HG03039 (cell line): ENCODE data around the gene MAP2K2.

Experiments used
- ATAC-seq: cut with Tn5 transposase; IDR thresholded peaks from one replicate; pipeline ENCODE4 v1.9.1; 2021; ENCODE audit warnings: mild to moderate bottlenecking, moderate library complexity; ENCODE audit not compliant: unreplicated experiment

MAP2K2 gene

DNA sequence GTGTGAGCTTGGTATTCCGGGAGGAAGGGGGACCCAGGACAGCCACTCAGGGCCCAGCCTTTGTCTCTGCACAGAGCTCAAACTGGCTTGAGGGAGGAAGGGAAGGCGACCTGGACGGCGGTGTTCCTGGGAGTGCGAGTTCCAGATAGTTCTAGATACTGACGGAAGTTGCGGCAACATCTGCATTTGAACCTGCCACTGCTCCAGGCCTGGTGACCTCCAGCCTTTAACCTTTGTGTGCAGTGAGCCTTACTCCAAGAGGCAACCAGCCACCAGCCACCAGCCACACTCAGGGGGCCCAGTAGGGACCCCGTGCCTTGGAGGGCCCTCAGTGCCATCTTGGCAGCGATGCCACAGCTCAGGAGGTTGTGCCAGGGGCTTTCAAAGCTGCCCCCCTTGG lies 41.8 kb downstream of the MAP2K2 start:
- no peak for ATAC-seq

DNA sequence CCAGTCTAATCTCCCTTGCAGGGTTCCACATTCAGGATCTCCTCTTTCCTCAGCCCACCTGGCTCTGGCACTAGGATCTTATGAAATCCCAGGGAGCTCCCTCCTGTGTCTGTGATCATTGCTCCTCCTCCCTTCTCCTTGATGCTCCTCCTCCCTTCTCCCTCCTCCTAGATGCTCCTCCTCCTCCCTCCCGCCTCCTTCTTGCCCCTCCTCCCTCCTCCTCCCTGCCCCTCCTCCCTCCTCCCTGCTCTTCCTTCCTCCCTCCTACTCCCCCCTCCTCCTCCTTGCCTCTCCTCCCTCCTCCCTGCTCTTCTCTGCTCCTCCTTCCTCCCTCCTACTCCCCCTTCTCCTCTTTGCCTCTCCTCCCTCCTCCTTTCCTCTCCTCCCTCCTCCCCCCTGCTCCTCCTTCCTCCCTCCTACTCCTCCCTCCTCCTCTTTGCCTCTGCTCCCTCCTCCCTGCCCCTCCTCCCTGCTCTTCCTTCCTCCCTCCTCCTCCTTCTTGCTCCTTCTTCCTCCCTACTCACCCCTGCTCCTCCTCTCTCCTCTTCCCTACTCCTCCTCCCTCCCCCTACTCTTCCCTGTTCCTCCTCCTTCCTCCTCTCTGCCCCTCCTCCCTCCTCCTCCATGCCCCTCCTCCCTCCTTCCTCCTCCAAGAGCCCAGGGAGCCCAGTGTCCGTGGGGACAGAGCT lies 42.3 kb downstream of the MAP2K2 start:
- ATAC-seq: no peak

DNA sequence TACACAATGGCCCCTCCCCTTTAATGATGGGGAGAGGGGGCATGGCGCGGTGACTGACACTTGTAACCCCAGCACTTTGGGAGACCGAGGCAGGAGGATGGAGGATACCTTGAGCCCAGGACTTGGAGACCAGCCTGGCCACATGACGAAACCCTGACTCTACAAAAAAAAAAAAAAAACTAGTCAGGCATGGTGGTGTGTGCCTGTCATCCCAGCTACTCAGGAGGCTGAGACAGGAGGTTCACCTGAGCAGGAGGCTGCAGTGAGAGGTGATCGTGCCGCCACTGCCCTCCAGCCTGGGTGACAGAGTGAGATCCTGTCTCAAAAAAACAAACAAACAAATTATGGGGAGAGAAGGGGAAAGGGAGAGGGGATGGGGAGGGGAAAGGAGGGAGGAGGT lies 43.4 kb downstream of the MAP2K2 start:
- ATAC-seq: no peak

DNA sequence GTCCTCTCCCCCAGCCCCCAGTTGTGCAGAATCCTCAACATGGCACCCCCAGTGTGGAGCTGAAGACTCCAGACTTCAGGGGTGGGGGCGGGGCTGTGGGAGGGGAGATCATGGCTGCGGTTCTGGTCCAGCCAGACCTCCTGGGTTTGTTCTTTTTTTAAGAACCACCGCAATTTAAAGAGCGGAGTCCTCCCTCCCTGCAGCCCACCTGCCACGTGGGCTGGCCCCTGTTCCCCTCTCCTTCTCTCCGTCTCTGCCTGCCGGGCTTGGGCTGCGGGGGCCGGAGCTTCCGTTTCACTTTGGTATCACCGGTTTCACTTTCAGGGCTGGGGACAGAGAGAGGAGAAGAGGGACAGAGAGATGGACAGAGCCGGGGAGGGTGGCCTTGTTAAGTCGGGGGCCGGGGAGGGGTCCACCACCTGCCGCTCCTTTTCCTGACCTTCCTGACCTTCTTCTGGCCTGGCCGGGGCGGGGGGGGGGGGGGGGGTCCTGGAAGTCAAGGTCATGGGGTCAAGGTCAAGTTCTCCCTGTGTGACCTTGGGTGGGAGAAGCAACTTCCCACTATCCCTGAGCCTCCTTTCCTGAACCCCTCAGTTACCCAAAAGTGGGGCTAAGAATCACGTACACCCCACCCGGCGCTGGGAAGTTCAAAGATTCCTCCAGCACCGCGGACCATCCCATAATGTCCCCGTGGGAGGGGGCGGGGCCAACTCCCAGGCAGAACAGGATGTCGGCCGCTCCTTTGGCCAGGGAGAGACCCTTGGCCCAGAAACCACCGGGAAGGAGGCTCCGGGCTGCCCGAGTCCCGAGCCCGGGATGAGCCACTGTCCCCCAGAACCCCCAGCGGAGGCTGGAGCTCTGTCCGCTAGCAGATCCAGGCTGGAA lies 45.9 kb downstream of the MAP2K2 start:
- ATAC-seq: no peak

DNA sequence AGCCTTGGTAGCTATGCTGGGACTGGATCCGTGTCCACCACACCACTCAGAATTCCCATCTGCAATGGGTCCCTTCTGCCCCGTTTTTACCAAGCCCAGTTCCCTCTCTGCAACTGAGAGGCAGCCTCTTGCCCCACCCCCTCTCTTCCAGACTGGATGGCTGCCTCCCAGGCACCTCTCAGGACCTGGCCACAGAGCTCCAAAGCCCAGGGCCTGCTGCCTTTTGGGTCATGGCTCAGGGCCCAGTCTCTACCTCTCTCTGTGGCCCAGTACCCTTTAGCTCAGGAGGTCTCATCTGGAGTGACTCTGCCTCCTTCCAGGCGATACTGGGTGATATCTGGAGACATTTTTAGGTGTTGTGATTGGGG lies 46.9 kb downstream of the MAP2K2 start:
- no peak for ATAC-seq

DNA sequence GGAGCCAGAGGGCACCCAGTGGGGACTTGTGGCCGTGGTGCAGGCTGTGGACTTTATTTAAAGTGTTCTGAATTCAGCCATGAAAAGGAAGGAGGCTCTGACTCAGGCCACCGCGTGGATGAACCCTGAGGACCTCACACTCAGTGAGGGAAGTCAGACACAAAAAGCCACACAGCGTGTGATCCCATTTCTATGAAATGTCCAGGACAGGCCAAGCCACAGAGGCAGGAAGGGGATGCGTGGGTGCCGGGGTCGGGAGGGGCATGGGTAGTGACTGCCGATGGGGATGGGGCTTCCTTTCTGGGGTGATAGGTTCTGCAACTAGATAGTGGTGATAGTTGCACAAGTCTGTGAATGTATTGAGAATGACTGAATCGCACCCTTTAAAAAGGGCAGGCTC lies 48.5 kb downstream of the MAP2K2 start:
- no peak for ATAC-seq

DNA sequence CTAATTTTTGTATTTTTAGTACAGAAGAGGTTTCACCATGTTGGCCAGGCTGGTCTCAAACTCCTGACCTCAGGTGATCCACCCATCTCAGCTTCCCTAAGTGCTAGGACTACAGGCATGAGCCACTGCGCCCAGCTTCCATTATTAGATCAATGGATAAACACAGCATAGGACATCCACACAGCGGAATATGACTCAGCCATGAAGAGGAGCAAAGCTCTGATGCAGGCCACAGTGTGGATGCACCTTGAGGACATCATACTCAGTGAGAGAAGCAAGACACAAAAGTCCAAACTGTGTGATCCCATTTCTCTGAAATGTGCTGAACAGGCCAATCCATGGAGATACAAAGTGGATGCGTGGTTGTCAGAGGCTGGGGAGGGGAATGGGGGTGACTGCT lies 52.3 kb downstream of the MAP2K2 start:
- ATAC-seq: no peak

DNA sequence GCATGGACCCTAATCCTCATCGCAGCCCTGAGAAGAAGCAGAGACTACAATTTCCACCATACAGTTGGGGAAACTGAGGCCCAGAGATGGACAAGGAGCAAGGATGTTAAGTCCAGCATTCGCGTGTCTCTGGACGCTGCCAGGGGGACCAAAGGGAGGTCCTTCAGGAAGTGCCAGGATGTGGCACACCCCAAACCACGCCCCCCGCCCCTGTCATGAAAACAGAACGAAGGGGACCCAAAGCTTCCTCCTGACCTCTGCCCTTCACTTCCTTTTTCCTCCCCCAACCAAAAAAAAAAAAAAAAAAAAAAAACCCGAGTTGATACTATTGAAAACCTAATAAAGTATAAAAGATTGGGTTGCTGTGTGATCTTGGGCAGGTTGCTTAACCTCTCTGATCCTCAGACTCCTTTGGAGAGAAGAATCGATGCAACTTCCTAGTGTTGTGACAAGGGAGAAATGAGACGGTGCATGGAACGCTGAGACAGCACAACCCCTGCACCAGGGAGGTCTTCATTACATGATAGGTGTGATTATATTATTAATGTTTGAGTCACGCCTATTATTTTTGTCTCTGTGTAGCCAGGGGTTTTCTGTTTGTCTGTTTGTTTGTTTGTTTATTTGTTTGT lies 54.5 kb downstream of the MAP2K2 start:
- no peak for ATAC-seq

DNA sequence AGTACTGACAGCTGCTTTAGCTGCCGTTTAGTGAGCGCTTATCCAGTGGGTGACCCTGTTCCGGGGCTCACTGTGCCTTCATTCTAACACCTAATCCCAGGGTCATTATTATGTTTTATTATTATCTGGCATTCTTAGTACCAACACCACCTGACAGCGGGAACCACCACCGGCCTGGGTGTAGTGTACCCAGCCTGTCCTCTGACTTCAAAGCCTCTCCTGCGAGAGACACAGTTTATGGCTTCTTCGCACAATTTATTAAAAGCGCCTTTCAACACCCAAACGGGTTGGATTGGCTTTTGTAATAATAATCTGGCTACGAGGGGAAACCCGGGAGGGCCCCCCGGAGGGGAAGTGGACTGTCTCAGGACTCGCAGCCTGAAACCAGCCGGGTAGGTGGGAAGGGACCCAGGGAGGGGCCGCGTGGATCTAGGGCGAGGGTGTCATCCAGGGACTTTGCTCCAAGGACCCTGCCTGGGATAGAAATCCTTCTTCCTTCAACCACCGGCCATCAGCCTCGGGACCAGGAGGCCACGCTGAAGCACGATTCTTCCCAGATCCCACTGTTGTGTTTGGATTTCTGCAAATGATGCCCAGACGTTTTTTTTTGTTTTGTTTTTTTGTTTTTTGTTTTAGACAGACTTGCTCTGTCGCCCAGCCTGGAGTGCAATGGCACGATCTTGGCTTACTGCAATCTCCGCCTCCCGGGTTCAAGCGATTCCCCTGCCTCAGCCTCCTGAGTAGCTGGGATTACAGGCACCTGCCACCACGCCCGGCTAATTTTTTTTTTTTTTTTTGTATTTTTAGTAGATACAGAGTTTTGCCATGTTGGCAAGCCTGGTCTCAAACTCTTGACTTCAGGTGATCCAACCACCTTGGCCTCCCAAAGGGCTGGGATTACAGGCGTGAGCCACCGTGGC lies 55.6 kb downstream of the MAP2K2 start:
- no peak for ATAC-seq

DNA sequence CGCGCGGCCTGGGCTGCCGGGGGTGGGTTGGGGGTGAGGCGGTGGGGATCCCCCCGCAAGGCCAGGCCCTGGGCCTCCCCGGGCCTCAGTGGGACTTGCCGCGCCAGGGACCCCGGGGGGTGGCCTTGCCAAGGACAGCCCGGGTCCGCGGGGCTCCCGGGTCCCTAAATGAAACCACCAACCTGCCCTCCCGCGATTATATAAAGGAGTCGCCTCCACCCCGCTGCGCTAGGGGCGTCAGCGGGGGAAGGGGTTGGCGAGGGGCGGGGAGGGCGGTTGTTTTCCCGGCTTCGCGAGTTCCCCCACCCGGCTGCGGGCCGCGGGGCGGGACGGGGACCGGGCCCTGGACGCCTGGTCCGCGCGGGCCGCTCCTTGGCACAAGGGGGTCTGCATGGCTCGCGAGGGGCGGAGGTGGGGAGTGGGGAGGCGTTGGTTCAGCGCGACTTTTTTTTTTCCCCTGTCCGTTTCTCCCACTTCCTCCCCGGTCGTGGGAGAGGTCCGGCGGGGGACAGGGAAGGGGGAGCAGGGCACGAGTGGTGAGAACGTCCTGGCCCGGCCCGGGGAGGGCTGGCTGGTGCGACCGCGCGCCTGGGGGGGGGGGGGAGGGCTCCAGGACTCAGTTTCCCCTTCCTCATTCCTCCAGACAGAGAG lies 56.4 kb downstream of the MAP2K2 start:
- no peak for ATAC-seq

DNA sequence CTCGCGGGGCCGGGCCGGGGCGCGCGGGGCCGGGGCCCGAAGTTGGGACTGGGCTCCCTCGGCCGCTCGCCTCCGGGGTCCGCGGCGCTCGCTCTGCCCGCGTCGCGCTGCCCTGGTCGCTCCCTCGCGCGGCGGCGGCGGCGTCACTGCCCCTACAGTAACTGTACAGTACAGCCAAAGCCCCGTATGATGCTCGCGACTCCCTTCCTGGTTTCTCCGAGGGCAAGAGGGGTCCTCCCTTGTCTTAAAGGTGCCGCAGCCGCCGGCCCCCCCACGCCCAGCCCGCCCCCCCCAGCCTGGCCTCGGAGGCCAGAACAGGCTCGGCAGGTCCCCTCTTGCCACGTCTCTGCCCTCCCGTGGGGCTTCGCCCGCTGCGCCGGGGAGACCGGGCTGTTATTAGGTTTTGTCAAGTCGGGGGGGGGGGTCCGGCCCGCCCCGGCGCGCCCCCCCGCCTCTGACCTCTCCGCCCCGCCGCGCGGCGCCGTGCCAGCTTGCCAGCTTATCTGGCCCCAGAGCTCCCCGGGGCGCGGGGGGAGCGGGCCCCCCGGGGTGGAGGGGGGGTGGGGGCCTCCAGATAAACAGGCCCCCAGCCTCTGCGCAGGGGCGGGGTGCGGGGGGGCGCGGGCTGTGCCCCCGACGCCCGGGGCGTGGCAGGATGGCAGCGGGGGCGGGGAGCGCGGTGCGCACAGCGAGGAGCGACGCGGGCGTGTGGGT lies 57.1 kb downstream of the MAP2K2 start, which contains the start of gene ZBTB7A:
Gene ZBTB7A (minus strand): TSS at position 218 of the 714 bp plus-strand sequence. CDS start 11,667 bp downstream, outside the sequence.
- ATAC-seq: no peak

DNA sequence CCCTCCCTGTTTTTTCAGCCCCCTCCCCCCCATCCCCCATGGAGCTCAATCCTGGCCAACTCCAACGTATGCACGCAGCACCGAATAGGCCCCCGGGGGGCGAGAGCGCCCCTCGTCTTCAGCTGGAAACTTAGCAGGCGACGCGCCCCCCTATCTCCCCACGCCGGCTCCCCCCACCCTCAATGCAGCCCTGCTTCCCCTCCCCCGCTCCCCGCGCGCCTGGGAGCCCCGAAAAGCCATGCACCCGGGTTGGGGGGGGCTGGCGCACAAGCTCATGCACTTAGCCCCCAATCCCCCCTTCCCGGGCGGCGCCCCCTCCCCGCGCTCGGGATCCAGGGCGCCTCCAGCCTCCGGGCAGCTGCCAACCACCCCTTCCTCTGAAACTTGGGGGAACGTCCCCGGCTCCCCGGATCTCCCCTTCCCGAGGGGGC lies 57.7 kb downstream of the MAP2K2 start:
- ATAC-seq: no peak

DNA sequence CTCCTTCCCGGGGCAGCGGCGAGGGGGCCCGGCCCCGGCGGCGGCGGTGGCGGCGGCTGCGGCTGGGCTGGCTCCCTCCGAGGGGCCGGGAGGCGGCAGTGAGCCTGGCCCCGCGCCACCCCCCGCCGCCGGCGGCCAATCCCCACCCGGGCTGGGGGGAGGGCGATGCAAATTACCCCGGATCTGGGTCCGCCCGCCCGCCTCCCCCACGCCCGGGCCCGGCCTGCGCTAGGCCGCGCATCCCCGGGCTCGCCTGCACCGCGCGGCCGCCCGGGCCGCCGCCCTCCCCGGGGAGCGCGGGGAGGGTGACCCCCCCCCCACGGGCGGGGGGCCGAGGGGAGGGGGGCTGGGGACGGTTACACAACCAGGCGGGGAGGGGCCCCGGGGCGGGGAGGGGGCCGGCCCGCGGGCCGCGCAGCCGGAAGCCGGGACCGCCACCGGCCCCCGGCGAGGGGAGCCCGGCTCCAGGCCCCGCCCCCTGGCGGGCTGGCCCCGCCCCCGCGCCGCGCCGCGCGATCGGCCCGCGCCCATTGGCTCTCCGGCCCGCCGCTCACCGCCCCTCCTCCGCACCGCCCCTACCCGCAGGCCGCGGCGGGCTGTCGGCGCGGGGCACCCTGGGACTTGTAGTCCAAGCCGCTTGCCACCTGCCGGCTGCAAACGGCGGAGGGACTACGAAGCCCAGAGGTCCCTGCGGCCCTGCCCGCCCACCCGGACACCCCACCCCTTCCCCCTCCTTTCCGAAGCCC lies 58.3 kb downstream of the MAP2K2 start:
- ATAC-seq: peak; percentile 56

DNA sequence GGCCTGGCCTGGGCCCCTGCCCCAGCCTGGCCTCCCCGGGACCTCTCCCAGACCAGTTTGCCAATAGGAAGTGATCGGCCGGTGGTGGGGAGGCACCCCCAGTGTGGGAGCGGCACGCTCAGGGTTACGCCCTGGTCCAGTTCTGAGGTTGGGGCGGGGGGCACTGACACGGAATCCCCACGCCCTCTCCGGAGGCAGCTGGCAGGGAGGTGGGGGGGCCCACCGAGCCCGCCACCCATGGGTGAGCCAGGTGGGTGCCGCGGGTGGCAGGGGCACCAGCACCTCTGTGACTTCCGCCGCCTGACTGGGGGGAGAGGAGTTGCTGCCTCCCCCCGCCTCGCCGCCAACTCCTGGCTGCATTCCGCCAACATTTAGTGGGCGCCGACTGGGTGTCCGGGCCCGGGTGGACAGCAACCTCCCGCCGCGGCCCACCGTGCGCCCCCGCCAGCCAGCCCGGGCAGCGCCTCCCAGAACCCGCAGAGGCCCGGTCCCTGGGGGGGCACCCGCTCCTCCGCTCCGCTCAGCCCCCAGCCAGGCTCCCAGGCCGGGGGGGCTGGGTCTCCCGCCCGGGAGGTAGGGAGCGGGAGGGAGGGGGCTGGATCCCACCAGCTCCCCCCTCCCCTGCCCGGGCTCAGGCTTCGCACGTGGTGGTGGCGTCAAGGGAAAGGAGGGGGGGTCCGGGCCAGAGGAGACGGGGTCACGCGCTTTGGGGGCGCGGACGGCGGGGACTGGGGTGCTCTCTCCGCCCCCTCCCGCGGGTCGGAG lies 59.2 kb downstream of the MAP2K2 start:
- no peak for ATAC-seq

DNA sequence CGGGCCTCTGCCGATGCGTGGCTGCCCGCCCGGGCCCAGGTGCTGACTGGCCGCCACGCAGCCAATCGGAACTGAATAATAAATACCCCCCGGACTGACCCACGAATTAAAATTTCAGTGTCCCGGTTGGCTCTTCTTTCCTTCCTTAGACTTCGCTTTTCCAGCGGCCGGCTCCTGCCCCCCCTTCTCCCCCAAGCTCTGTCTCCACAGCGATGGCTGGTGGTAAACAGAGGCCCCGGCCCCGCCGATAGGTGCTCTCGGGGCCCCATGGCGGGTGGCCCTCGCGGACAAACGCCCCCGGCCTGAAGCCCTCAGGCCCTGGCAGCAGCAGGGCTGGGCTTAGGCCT lies 59.8 kb downstream of the MAP2K2 start:
- no peak for ATAC-seq

DNA sequence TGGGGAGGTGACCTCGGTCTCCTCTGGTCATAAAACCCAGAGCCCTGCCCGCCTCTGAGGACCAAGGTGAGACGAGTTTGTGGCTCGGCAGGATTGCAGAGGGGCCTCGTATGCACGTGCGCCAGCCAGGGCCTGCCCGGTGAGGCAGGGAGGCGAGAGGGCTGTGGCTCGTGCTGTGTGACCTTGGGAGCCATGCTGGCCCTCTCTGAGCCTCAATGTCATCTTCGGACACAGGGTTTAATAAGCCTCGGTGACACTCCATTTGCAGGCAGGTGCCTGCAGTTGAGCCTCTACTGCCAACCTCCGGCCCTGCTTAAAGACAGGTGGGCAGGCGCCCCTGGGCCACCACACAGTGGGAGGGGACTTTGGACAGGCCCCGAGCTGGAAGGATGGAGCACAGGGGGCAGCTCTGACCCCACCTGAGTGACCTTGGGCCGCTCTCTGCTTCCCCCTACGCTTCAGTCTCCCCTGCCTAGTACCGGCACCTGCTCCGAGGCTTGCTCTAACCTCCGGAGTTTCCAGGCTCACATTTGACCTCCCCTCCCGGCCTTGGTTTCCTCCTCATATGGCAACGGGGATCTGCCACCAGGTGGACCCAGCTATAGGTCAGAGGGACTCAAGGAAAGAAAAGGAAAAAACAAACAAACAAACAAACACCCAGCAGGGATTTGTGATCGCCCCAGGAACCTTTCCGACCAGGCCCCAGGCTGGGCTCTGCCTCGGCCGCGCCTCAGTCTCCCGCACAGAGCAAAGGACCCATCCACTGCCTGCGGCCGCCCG lies 60.4 kb downstream of the MAP2K2 start:
- ATAC-seq: no peak
